Measurements from ENCODE around the gene VSX1.

The VSX1 gene

GRCh38 chr20:25067102-25067987, 14.6 kb downstream of the VSX1 start:
- FAIRE-seq (no peak), DNase-seq (ENCODE audit: insufficient read length, low spot score) (no peak)

- no peak for DNase-seq (ENCODE audit: insufficient read length, low spot score)
- no peak for FAIRE-seq
Observed at GRCh38 chr20:25066386-25066785, 15.6 kb downstream of the VSX1 start.

DNA sequence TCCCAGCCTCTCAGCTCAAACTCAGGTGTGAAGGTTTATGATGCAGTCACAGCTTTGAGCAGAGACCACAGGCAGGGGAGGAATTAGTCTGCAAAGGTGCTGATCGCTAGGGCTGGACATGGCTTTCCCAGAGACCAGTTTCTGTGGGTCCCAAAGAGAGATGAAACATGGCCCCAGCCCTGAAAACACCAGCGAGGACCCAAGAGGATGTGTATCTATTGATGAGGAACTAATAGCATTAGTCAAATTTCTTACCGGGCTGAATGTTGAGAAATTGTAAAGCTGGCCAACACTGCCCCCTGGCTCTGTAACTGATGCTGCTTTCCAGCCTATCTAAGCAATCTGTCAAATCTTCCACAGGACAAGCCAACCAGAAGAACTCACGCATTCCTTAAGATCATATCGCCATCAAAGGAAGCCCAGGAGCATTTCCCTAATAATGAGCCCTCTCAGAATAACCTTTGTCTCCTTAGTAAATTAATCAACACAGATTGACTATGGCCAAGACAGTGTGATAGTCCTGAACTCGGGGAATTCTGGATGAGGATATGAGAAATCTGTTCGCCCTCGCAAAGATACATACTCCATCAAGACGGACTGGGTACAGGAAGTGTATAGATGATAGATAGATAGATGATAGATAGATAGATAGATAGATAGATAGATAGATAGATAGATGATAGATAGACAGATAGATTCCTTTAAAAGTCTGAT, 16.2 kb downstream of the VSX1 start:
- peak; percentile 46 for DNase-seq (ENCODE audit: insufficient read length, low spot score)
- FAIRE-seq = peak; percentile 63

DNA sequence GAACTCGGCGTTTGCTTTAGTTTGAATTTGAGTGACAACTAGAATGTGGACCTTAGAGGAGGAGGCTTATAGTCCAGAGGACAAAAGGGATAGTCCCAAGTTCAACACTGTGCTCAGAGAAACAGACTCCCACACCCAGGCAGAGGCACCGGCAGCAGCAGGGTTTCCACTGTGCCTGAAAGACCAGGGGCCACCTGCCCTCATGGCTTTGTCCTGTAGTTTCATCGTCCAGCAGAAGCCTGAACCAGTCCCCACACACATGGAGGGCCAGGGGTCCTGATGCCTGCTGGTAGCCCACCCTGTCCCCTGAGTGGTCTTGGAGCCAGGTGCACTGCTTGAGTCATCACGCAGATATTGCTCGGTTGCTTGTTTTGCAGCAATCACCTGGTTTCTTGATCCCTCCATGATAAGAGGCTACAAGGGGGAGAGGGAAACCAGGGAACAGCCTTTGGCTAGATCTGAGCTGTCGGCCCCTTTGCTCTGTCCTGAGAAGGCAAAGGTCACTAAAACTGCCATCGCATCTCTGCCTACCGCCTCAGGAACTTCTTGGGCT, 16.8 kb downstream of the VSX1 start:
- FAIRE-seq (no peak), DNase-seq (ENCODE audit: insufficient read length, low spot score) (no peak)

- DNase-seq (ENCODE audit: insufficient read length, low spot score) = no peak
- FAIRE-seq = no peak
Observed at GRCh38 chr20:25064561-25065071, 17.3 kb downstream of the VSX1 start.

- no peak for DNase-seq (ENCODE audit: insufficient read length, low spot score)
Observed at GRCh38 chr20:25063981-25064380, 18.0 kb downstream of the VSX1 start.

GRCh38 chr20:25063546-25063945, 18.4 kb downstream of the VSX1 start:
- DNase-seq (ENCODE audit: insufficient read length, low spot score) = no peak

More at GRCh38 chr20:25063981-25064380, 18.0 kb downstream of the VSX1 start:
- no peak for FAIRE-seq

DNA sequence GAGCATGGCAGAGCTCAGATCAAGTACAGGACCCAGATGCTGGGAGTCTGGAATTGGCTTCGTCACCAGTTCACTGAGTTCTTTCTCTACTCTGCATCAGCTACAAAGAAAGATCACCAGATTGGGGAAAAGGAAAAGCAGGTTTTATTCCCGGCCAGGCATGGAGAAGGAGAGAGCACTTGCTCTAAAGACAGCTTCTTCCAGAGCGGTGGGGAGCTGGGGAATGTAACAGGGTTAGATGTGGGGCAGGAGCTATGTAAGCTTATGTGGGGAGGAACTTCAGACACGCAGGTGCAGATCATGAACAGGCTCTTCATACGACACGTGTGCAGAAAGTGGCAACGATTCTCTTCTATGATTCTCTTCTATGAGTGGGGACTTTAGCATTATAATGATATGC, 19.1 kb downstream of the VSX1 start:
- FAIRE-seq = no peak
- no peak for DNase-seq (ENCODE audit: insufficient read length, low spot score)

More at GRCh38 chr20:25063546-25063945, 18.4 kb downstream of the VSX1 start:
- FAIRE-seq = no peak

DNA sequence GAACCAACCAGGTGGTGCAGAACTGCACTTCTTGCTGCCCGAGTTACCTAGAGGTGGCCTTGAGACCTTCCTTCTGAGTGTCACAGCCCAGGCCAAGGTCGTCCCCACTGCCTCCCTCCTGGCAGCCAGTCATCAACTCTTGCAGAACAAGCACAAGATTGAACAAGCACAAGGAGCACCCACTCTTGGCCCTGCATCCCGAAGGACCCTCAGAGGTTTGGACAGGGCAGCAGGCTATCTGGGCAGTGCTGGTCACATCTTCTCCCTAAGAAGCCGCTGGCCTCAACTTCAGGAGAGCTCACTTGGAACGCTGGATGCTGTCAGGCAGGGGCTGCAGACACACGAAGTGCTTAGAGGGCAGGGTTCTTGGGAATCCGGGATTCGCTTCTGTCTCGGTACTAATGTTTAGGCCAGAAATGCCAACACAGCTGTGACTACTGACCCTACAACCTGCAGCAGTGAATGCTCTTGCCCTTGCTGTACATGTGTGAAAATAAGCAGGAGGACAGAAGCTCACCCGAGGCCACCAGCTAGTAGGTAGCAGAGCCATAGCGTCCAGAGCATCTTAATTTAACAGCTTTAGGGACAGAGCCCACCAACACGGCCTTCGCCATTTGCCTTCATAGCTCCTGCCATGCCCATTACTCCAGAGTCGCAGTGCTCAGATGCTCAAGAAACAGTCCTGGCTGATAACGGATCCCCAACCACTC, 20.0 kb downstream of the VSX1 start:
- FAIRE-seq (no peak), DNase-seq (ENCODE audit: insufficient read length, low spot score) (no peak)

- no peak for DNase-seq (ENCODE audit: insufficient read length, low spot score)
Observed at GRCh38 chr20:25061103-25061799, 20.7 kb downstream of the VSX1 start.

DNA sequence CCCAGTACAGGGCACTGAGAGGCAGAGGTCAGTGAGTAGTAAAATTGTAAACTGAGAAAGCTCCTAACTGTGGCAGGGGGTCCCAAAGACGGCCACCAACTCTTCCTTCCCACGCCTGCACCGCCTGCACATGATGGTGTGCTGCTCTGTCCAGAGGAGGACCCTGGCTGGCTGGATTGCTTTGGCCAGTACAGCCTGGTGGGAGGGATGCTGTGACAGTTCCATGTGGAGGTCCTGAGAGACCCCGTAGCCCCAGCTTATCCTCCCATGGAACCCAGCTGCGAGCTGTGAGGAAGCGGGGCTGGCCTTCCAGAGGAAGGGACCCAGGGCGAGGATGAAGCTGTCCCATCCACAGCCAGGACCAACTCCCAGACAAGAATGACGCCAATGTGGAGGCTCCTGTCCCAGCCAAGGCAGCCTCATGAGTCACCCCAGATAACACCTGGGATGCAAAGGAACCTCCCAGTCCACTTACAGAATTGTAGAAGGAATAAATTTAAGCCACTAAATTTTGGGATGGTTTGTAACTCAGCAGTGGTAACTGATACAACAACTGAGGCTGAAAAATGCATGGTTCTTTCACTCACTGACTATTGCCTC, 22.0 kb downstream of the VSX1 start:
- FAIRE-seq (no peak), DNase-seq (ENCODE audit: insufficient read length, low spot score) (no peak)

More at GRCh38 chr20:25061103-25061799, 20.7 kb downstream of the VSX1 start:
- FAIRE-seq = no peak

DNA sequence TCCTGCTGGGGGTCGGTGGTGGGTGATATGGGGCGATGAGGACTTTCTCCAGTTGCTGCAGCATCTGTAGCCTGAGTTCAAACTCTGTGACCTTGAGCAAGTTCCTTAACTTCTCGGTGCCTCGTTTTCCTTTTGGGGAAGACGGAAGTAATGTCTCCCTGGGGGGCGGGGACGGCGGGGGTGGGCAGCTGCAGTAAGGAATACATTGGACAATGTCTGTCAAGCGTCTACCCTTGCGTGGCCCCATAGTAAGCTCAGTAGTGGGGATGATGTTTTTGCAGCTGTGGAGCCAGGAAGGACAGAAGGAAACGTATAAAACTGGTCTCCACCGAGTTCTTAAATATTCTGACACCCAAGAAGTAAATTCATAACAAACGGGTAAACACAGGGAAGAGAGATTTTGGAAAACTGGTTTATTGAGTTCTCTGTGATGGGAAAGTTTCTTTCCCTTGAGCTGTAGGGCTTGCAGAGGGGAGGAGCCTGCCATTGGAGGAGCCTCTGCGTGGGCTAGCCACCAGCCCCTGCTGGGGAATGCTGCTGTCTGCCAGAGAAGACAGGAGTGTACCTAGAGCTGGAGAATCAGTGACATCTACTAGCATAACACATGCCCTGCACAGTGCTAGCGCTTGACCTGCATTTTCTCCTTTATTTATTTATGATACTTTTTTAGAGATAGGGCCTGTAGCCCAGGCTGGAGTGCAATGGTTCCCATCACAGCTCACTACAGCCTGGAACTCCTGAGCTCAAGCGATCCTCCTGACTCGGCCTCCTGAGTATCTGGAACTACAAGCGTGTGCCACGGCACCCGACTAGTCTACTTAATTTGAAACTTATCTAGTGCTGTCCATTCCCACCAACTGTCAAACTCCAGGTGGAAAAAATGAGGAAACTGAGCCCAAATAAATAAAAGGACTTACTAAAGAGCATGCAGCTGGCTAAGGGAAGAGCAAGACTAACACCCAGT, 22.8 kb downstream of the VSX1 start:
- DNase-seq (ENCODE audit: insufficient read length, low spot score) = no peak
- FAIRE-seq = peak; percentile 61

- peak; percentile 61 for FAIRE-seq
- DNase-seq (ENCODE audit: insufficient read length, low spot score) = peak; percentile 85
Observed at GRCh38 chr20:25058051-25058846, 23.7 kb downstream of the VSX1 start, which contains the start of gene ACSS1. ACSS1 (minus strand) TSS chr20:25058139; CDS start chr20:25058102, 37 bp downstream.

- DNase-seq (ENCODE audit: insufficient read length, low spot score) = no peak
- peak; percentile 21 for FAIRE-seq
Observed at GRCh38 chr20:25057234-25058050, 24.5 kb downstream of the VSX1 start.

- FAIRE-seq (peak; percentile 61), DNase-seq (ENCODE audit: insufficient read length, low spot score) (peak; percentile 45)
Observed at GRCh38 chr20:25056690-25057233, 25.2 kb downstream of the VSX1 start.

GRCh38 chr20:25055711-25056495, 26.0 kb downstream of the VSX1 start:
- FAIRE-seq = no peak
- DNase-seq (ENCODE audit: insufficient read length, low spot score) = no peak
